Body of pancreas (tissue), 4 donors: ENCODE results near the gene PDE1C. TPM values are rescaled to one million over a fixed set of nuclear protein-coding genes. Genes with fewer than 3 reads are reported as not detected.

Experiments
- ATAC-seq: fragments of 150-250 bp; one replicate; pipeline ENCODE4 v1.9.1; 2016
- DNase-seq, 4 donors: peaks; one replicate each; pipeline ENCODE4 v3.0.0-alpha.2; 2019
- H3K27ac ChIP-seq, 4 donors: fragments of 200-600 bp; sonication (generic); 1 replicate in 3 of 4; 2 replicates in 1 of 4; pipeline versions ENCODE4 v1.5.1 to v1.6.1; 2016 to 2019; ENCODE audit warnings: mild to moderate bottlenecking in 1 of 4, mixed read lengths in 1 of 4, moderate library complexity in 1 of 4
- H3K27me3 ChIP-seq, 2 donors: fragments of 200-600 bp; sonication (generic); one replicate each; pipeline ENCODE4 v1.6.0; 2016; ENCODE audit warnings: mild to moderate bottlenecking in 1 of 2
- H3K36me3 ChIP-seq, 2 donors: fragments of 200-600 bp; sonication (generic); replicated peaks in 1 of 2; 2 replicates each; pipeline ENCODE4 v1.5.1; 2016; ENCODE audit warnings: low read depth in 2 of 2; ENCODE audit not compliant: insufficient read depth in 1 of 2
- H3K4me1 ChIP-seq: fragments of 200-600 bp; sonication (generic); one replicate; pipeline ENCODE4 v1.6.0; 2016
- H3K4me3 ChIP-seq, 2 donors: fragments of 200-600 bp; sonication (generic); 1 replicate in 1 of 2; 2 replicates in 1 of 2; pipeline ENCODE4 v1.5.1; 2016 to 2019
- H3K9me3 ChIP-seq, 3 donors: fragments of 200-600 bp; sonication (generic); 1 replicate in 2 of 3; 2 replicates in 1 of 3; pipeline ENCODE4 v1.5.1; 2016
- POLR2A ChIP-seq, 3 donors: fragments of 450-650 bp; IDR thresholded peaks; one replicate each; pipeline ENCODE4 v1.6.1; 2016; ENCODE audit warnings: antibody characterized with exemption in 3 of 3, mild to moderate bottlenecking in 2 of 3
- WGBS, 2 donors: methylation state at CpG; one replicate each; pipeline ENCODE4 v1.1.5; 2017; 5-methylcytosine and 5-hydroxymethylcytosine counted together
- intact Hi-C: fragments of 100-400 bp; cut with DNase I; formaldehyde crosslinking; loops from one replicate; pipeline ENCODE4 v1.15.1; 2023
- total RNA-seq, 2 donors: library from RNA; depleted of rRNA; stranded (reverse); fragments of >200 nt; gene quantifications; one replicate each; pipeline ENCODE4 v1.1.0, GENCODE V29; 2016
- TF ChIP-seq, protein P1 (sequence below), 7 experiments: fragments of 450-650 bp in 4 of 7; fragments of 200-600 bp in 3 of 7; sonication (generic) in 3 of 7; IDR thresholded peaks; one replicate each; pipeline ENCODE4 v1.5.1; 2016 to 2019; ENCODE audit warnings: antibody characterized with exemption in 7 of 7

Gene PDE1C
- total RNA-seq, 2 donors from 2014 or later: 1.8 to 4.9 TPM

DNA sequence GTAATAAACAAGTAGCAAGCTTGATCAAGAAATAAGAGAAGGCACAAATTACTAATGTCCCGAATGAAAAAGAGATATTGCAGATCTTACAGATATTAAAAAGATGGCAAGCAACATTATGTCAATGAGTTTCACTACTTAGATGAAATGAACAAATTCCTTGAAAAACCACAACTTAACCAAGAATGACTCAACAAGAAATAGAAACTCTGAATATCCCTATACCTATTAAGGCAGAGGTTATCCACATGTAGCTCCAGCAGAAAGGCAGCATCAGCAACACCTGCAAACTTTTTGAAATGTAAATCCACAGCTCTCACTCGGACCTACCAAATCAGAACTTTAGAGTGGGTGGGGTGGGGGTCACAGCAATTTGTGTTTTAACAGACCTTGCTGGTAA is 33.6 kb downstream of the PDE1C start:
- DNase-seq: no peak
- Histone ChIP-seq H3K36me3 (no peaks in the 10 kb centered on the region), H3K4me1 (peaks cover 13% of the 10 kb centered on the region), H3K4me3 (no peak overlapping the region), H3K9me3 (no peaks in the 10 kb centered on the region), H3K27me3 (no peaks in the 10 kb centered on the region), H3K27ac (no peak overlapping the region)
- 59 to 61% methylated on average over 2 of the region's 2 CpGs for whole genome bisulfite sequencing, 2 donors
- intact Hi-C loops: no loop called here
- no peak for ATAC-seq
- TF ChIP-seq, protein P1, sequence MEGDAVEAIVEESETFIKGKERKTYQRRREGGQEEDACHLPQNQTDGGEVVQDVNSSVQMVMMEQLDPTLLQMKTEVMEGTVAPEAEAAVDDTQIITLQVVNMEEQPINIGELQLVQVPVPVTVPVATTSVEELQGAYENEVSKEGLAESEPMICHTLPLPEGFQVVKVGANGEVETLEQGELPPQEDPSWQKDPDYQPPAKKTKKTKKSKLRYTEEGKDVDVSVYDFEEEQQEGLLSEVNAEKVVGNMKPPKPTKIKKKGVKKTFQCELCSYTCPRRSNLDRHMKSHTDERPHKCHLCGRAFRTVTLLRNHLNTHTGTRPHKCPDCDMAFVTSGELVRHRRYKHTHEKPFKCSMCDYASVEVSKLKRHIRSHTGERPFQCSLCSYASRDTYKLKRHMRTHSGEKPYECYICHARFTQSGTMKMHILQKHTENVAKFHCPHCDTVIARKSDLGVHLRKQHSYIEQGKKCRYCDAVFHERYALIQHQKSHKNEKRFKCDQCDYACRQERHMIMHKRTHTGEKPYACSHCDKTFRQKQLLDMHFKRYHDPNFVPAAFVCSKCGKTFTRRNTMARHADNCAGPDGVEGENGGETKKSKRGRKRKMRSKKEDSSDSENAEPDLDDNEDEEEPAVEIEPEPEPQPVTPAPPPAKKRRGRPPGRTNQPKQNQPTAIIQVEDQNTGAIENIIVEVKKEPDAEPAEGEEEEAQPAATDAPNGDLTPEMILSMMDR (IDR thresholded peaks at IDR 0.05): no peak
- TF ChIP-seq POLR2A (IDR thresholded peaks at IDR 0.05): no peak

- Histone ChIP-seq H3K4me3 (no peak overlapping the region), H3K4me1 (peaks cover 13% of the 10 kb centered on the region), H3K27me3 (no peaks in the 10 kb centered on the region), H3K27ac (peak overlapping the region in 1 of 4 donors; percentile 17), H3K36me3 (no peaks in the 10 kb centered on the region), H3K9me3 (no peaks in the 10 kb centered on the region)
- peak in 1 of 4 donors; percentile 20 for DNase-seq
- peak; percentile 77 for ATAC-seq
- TF ChIP-seq, protein P1 (IDR thresholded peaks at IDR 0.05): peak in 4 of 7 experiments; percentile 28 to 41 (median 32)
- TF ChIP-seq POLR2A (IDR thresholded peaks at IDR 0.05): no peak
- intact Hi-C loops: no loop called here
- 46 to 49% methylated on average over 2 of the region's 2 CpGs for WGBS, 2 donors
These were observed 36.2 kb downstream of the PDE1C start for GRCh38 chr7:32034052-32034451.

- WGBS, 2 donors: 90 to 94% methylated on average over 3 of the region's 3 CpGs
- no peak for TF ChIP-seq POLR2A (IDR thresholded peaks at IDR 0.05)
- TF ChIP-seq, protein P1 (IDR thresholded peaks at IDR 0.05): no peak
- H3K4me3 ChIP-seq: no peak overlapping the region
- no peaks in the 10 kb centered on the region for H3K9me3 ChIP-seq
- H3K36me3 ChIP-seq: no peaks in the 10 kb centered on the region
- DNase-seq: no peak
- no peaks in the 10 kb centered on the region for H3K27me3 ChIP-seq
- ATAC-seq: no peak
- peaks cover 13% of the 10 kb centered on the region for H3K4me1 ChIP-seq
- H3K27ac ChIP-seq: no peak overlapping the region
- intact Hi-C loops: no loop called here
These were observed 37.2 kb downstream of the PDE1C start for GRCh38 chr7:32033006-32033405.

GRCh38 chr7:32032211-32032610 is 38.0 kb downstream of the PDE1C start:
- TF ChIP-seq POLR2A (IDR thresholded peaks at IDR 0.05): no peak
- ATAC-seq (no peak), DNase-seq (no peak)
- H3K27me3 ChIP-seq: no peaks in the 10 kb centered on the region
- intact Hi-C loops: no loop called here
- H3K4me3 ChIP-seq: no peak overlapping the region
- H3K9me3 ChIP-seq: no peaks in the 10 kb centered on the region
- no peaks in the 10 kb centered on the region for H3K36me3 ChIP-seq
- H3K4me1 ChIP-seq: peaks cover 13% of the 10 kb centered on the region
- 80 to 85% methylated on average over 4 of the region's 4 CpGs for WGBS, 2 donors
- H3K27ac ChIP-seq: no peak overlapping the region

- no peak for ATAC-seq
- H3K27me3 ChIP-seq: no peaks in the 10 kb centered on the region
- intact Hi-C loops: no loop called here
These were observed 39.1 kb downstream of the PDE1C start for GRCh38 chr7:32030904-32031692.

More at GRCh38 chr7:32030904-32031692, 39.1 kb downstream of the PDE1C start:
- TF ChIP-seq, protein P1 (IDR thresholded peaks at IDR 0.05): no peak
- no peak for TF ChIP-seq POLR2A (IDR thresholded peaks at IDR 0.05)
- H3K4me3 ChIP-seq: no peak overlapping the region
- peaks cover 13% of the 10 kb centered on the region for H3K4me1 ChIP-seq
- DNase-seq: no peak
- no peaks in the 10 kb centered on the region for H3K9me3 ChIP-seq
- 68% methylated on average over 3 of the region's 3 CpGs for WGBS, 2 donors
- H3K36me3 ChIP-seq: no peaks in the 10 kb centered on the region
- H3K27ac ChIP-seq: no peak overlapping the region
